HepG2 (cell line): ENCODE results near the gene BRI3BP. TPM values are rescaled to one million over a fixed set of nuclear protein-coding genes. Genes with fewer than 3 reads are reported as not detected.

Source experiments
- ATAC-seq: fragments of 200-7000 bp; cut with Tn5 transposase; 3 replicates; pipeline ENCODE4 v1.9.1; 2020; ENCODE audit warnings: mild to moderate bottlenecking, moderate library complexity
- BruUV-seq: library from RNA; stranded (reverse); fragments of 400-500 nt; replicated peaks from 2 replicates; lab custom pipeline; 2021; lab: Mats Ljungman, UMichigan
- CTCF ChIA-PET: fragments of 300-600 bp; formaldehyde crosslinking; extraction: SDS; loops from one replicate; lab custom pipeline; 2021; ENCODE audit warnings: low total read pairs, inconsistent platforms, low intra/inter-chr PET ratio; lab: Yijun Ruan, JAX
- POLR2A ChIA-PET: fragments of 350-600 bp; sonication (Branson Sonifier 250); formaldehyde crosslinking; loops from one replicate; lab custom pipeline; 2020; ENCODE audit warnings: antibody characterized with exemption, inconsistent platforms; lab: Yijun Ruan, JAX
- DNase-seq: peaks from one replicate; pipeline ENCODE4 v3.0.0-alpha.2; 2015; ENCODE audit warnings: low spot score
- FAIRE-seq: peaks from 3 replicates; lab custom pipeline; 2011; peaks lifted over from hg19 to GRCh38; lab: Jason Lieb, UNC
- H2AFZ ChIP-seq: one replicate; pipeline ENCODE4 v1.6.1; 2011; ENCODE audit warnings: low read length, inconsistent platforms
- H3K27ac ChIP-seq: fragments of 300-600 bp; 3 replicates; pipeline ENCODE4 v1.8.0; 2011; ENCODE audit warnings: mixed run types, mild to moderate bottlenecking, mixed read lengths, low read length, inconsistent platforms; ENCODE audit not compliant: insufficient read depth; ENCODE audit errors: extremely low read length
- H3K27me3 ChIP-seq, 2 experiments: fragments of 200-600 bp in 1 of 2; 2 replicates in 1 of 2; 3 replicates in 1 of 2; pipeline versions ENCODE4 v1.6.0 to v1.8.0; 2011; ENCODE audit warnings: low read length in 2 of 2, mild to moderate bottlenecking in 2 of 2, moderate library complexity in 2 of 2, inconsistent platforms in 1 of 2; ENCODE audit not compliant: insufficient read depth in 2 of 2, control insufficient read depth in 1 of 2
- H3K36me3 ChIP-seq, 2 experiments: fragments of 200-600 bp in 1 of 2; replicated peaks in 1 of 2; 2 replicates in 1 of 2; 3 replicates in 1 of 2; pipeline versions ENCODE4 v1.5.1 to v1.8.0; 2011; ENCODE audit warnings: low read length in 2 of 2, inconsistent platforms in 1 of 2; ENCODE audit not compliant: insufficient read depth in 2 of 2, control insufficient read depth in 1 of 2
- H3K4me1 ChIP-seq: 2 replicates; pipeline ENCODE4 v1.5.1; 2012; ENCODE audit warnings: low read length, inconsistent platforms; ENCODE audit not compliant: insufficient read depth
- H3K4me2 ChIP-seq: 2 replicates; pipeline ENCODE4 v1.6.0; 2011; ENCODE audit warnings: low read depth, low read length, inconsistent platforms
- H3K4me3 ChIP-seq, 3 experiments: fragments of 200-600 bp in 1 of 3; sonication (generic), shearing (Covaris generic) in 1 of 3; replicated peaks in 1 of 3; 2 replicates each; pipeline ENCODE4 v1.5.1; 2011 to 2016; ENCODE audit warnings: low read length in 3 of 3, inconsistent platforms in 2 of 3, low read depth in 2 of 3, mild to moderate bottlenecking in 2 of 3, control low read depth in 1 of 3, mixed read lengths in 1 of 3; ENCODE audit not compliant: insufficient read depth in 1 of 3
- H3K79me2 ChIP-seq: one replicate; pipeline ENCODE4 v1.6.1; 2011; ENCODE audit warnings: low read length, inconsistent platforms; ENCODE audit not compliant: insufficient read depth
- H3K9ac ChIP-seq: 2 replicates; pipeline ENCODE4 v1.6.0; 2011; ENCODE audit warnings: mild to moderate bottlenecking, low read depth, low read length, inconsistent platforms; ENCODE audit not compliant: insufficient read depth
- H3K9me3 ChIP-seq: 2 replicates; pipeline ENCODE4 v1.5.1; 2012; ENCODE audit warnings: mild to moderate bottlenecking, low read length
- H4K20me1 ChIP-seq: 2 replicates; pipeline ENCODE4 v1.6.0; 2011; ENCODE audit warnings: inconsistent platforms, mild to moderate bottlenecking, low read length, moderate library complexity; ENCODE audit not compliant: insufficient read depth
- ADNP ChIP-seq: sonication (generic); formaldehyde crosslinking; IDR thresholded peaks from 2 replicates; pipeline ENCODE4 v1.4.0; 2020; ENCODE audit warnings: missing genetic modification reagents
- CSRNP2 ChIP-seq: sonication (generic); formaldehyde crosslinking; conservative IDR thresholded peaks from 2 replicates; pipeline ENCODE4 v1.8.0; 2022; ENCODE audit warnings: low read depth, missing genetic modification reagents
- HNRNPK ChIP-seq: fragments of 200-400 bp; formaldehyde crosslinking; IDR thresholded peaks from 2 replicates; pipeline ENCODE4 v1.6.1; 2018; ENCODE audit warnings: low read length, low read depth, moderate library complexity, mild to moderate bottlenecking; ENCODE audit not compliant: poor library complexity, severe bottlenecking
- IRF2 ChIP-seq: IDR thresholded peaks from 2 replicates; pipeline ENCODE4 v1.6.1; 2018; ENCODE audit warnings: missing genetic modification reagents, missing compliant biosample characterization
- KDM5B ChIP-seq: sonication (generic); formaldehyde crosslinking; IDR thresholded peaks from 2 replicates; pipeline ENCODE4 v1.4.0; 2020; ENCODE audit warnings: missing genetic modification reagents, mild to moderate bottlenecking, borderline replicate concordance
- NR2F6 ChIP-seq, 2 experiments: IDR thresholded peaks; 2 replicates each; pipeline ENCODE4 v1.6.1; 2016; ENCODE audit warnings: antibody characterized with exemption in 1 of 2, mild to moderate bottlenecking in 1 of 2
- PAF1 ChIP-seq: IDR thresholded peaks from 2 replicates; pipeline ENCODE4 v1.6.1; 2016; ENCODE audit warnings: missing genetic modification reagents, missing compliant biosample characterization
- RARA ChIP-seq: IDR thresholded peaks from 2 replicates; pipeline ENCODE4 v1.6.1; 2016; ENCODE audit warnings: missing genetic modification reagents, missing compliant biosample characterization
- SKI ChIP-seq: fragments of 450-650 bp; IDR thresholded peaks from one replicate; pipeline ENCODE4 v1.6.1; 2018; ENCODE audit warnings: mild to moderate bottlenecking; ENCODE audit not compliant: partially characterized antibody
- SMAD3 ChIP-seq: sonication (generic); formaldehyde crosslinking; IDR thresholded peaks from 2 replicates; pipeline ENCODE4 v1.4.0; 2020; ENCODE audit warnings: missing genetic modification reagents
- TGIF2 ChIP-seq: IDR thresholded peaks from 2 replicates; pipeline ENCODE4 v1.6.1; 2016; ENCODE audit warnings: control low read depth, missing compliant biosample characterization
- U2AF1 ChIP-seq: fragments of 200-400 bp; formaldehyde crosslinking; optimal IDR thresholded peaks from 2 replicates; pipeline ENCODE3; 2017; ENCODE audit warnings: mild to moderate bottlenecking, low read depth, low read length
- ZNF143 ChIP-seq: sonication (generic); formaldehyde crosslinking; IDR thresholded peaks from 2 replicates; pipeline ENCODE4 v1.4.0; 2020; ENCODE audit warnings: missing genetic modification reagents
- ZNF292 ChIP-seq: sonication (generic); formaldehyde crosslinking; IDR thresholded peaks from 2 replicates; pipeline ENCODE4 v1.8.1; 2022; ENCODE audit warnings: mild to moderate bottlenecking, low read depth, missing genetic modification reagents, borderline replicate concordance
- ZNF776 ChIP-seq: sonication (generic); formaldehyde crosslinking; IDR thresholded peaks from 2 replicates; pipeline ENCODE4 v1.4.0; 2020; ENCODE audit warnings: mild to moderate bottlenecking, missing genetic modification reagents
- ZSCAN29 ChIP-seq: sonication (generic); formaldehyde crosslinking; conservative IDR thresholded peaks from 2 replicates; pipeline ENCODE4 v1.4.0; 2020; ENCODE audit warnings: mild to moderate bottlenecking, missing genetic modification reagents
- WGBS: methylation state at CpG from one replicate; pipeline ENCODE4 v1.1.6; 2017; ENCODE audit warnings: low lambda C conversion rate; 5-methylcytosine and 5-hydroxymethylcytosine counted together
- in situ Hi-C: cut with HindIII; loops from 2 replicates; pipeline ENCODE4 v1.10.0; 2017; ENCODE audit warnings: low pct_unique_long_range_greater_than_20kb; ENCODE audit not compliant: extremely low pct_ligation_motif_present
- intact Hi-C: fragments of 100-400 bp; cut with micrococcal nuclease; formaldehyde crosslinking; loops from one replicate; pipeline ENCODE4 v1.10.0; 2022; ENCODE audit not compliant: unreplicated experiment
- polyA plus RNA-seq, 8 experiments: library from polyadenylated mRNA; depleted of rRNA in 3 of 8; stranded (reverse) in 7 of 8; unstranded in 1 of 8; fragments of >200 nt; fragmentation: Illumina TruSeq in 4 of 8; extraction: Trizol in 4 of 8; gene quantifications; 2 replicates each; pipeline versions ENCODE4 v1.2.1 to v1.2.3, GENCODE V29; 2011 to 2016; ENCODE audit warnings: low read depth in 4 of 8, missing spikeins in 1 of 8, mixed read lengths in 1 of 8; ENCODE audit not compliant: insufficient read depth in 1 of 8
- total RNA-seq, 5 experiments: library from RNA; depleted of rRNA; stranded (reverse); fragments of >200 nt; fragmentation: Illumina TruSeq; extraction: Trizol; gene quantifications; 2 replicates each; pipeline ENCODE4 v1.2.3, GENCODE V29; 2016; ENCODE audit warnings: low read depth in 1 of 5
- TF ChIP-seq, protein P1 (sequence below): sonication (generic); formaldehyde crosslinking; IDR thresholded peaks from 2 replicates; pipeline ENCODE4 v1.4.0; 2020; ENCODE audit warnings: missing genetic modification reagents
- TF ChIP-seq, protein P2 (sequence below): sonication (generic); formaldehyde crosslinking; IDR thresholded peaks from 2 replicates; pipeline ENCODE4 v1.5.1; 2020; ENCODE audit warnings: mild to moderate bottlenecking, missing genetic modification reagents, borderline replicate concordance

BRI3BP gene
- total and polyA plus RNA-seq, 2 of the 13 experiments (the other 11 are each of a cell fraction or from before 2014, with no cell fraction given): 7.5 to 21.1 TPM

DNA sequence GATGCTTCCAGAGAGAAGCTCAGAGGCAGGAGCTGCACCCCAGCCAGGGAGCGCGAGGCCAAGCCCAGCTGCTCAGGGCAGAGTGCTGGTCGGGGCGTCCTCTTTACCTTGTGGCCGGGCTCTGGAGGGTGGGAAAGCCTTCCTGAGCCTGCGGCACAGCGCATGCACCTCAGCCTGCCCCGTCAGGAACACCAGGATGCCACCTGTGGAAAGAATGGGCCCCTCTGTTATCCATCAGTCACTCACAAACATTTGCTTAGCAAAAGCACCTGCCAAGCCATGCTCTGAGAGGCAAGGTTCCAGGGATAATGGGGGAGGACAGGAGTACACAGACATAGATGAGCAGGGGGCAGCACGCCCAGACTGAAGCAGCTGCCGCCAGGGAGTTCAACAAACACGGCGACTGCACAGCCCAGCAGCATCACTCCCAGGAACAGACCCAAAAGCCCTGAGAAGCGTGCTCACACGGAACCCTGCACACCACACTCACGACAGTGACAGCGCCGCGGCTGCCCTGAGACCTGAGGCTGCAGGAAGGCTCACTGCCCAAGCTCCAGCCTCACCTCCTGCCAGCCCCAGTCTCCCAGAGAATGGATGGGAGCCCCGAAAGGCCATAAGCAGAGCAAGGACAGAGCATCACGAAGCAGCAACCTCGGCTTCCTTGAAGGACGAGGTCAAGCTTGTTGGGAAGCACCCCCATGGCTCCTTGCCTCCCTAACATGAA is 26.3 kb upstream of the BRI3BP start:
- H3K27ac ChIP-seq: no peak overlapping the region
- H4K20me1 ChIP-seq: no peaks in the 10 kb centered on the region
- H3K4me2 ChIP-seq: no peak overlapping the region
- WGBS: 98% methylated on average over 15 of the region's 22 CpGs
- in situ Hi-C loops (no loop called here), intact Hi-C loops (no loop called here)
- CTCF ChIA-PET: no interaction called here
- no peaks in the 10 kb centered on the region for H3K4me1 ChIP-seq
- H3K9me3 ChIP-seq: no peaks in the 10 kb centered on the region
- no peak overlapping the region for H3K9ac ChIP-seq
- no peak for FAIRE-seq
- H2AFZ ChIP-seq: no peak overlapping the region
- H3K4me3 ChIP-seq: no peak overlapping the region
- H3K79me2 ChIP-seq: no peaks in the 10 kb centered on the region
- H3K36me3 ChIP-seq: peaks cover 39 to 68% of the 10 kb centered on the region in 2 experiments; a peak in 4 of 5 replicates
- no TSS peak for BruUV-seq
- no peaks in the 10 kb centered on the region for H3K27me3 ChIP-seq
- no peak for ATAC-seq
- POLR2A ChIA-PET: no interaction called here
- TF ChIP-seq KDM5B (CRISPR knock-in tag) (no peak), HNRNPK (no peak), NR2F6 (IDR thresholded peaks at IDR 0.05) (no peak), NR2F6 (CRISPR knock-in tag; IDR thresholded peaks at IDR 0.05) (no peak), SMAD3 (CRISPR knock-in tag) (no peak), ZNF776 (CRISPR knock-in tag) (no peak), IRF2 (CRISPR knock-in tag) (no peak), ADNP (CRISPR knock-in tag) (no peak), U2AF1 (no peak), CSRNP2 (CRISPR knock-in tag) (no peak), ZNF143 (CRISPR knock-in tag) (no peak), ZNF292 (CRISPR knock-in tag) (no peak), ZSCAN29 (no peak), RARA (no peak), TGIF2 (CRISPR knock-in tag) (no peak), SKI (no peak), PAF1 (CRISPR knock-in tag) (no peak)
- TF ChIP-seq, protein P1, sequence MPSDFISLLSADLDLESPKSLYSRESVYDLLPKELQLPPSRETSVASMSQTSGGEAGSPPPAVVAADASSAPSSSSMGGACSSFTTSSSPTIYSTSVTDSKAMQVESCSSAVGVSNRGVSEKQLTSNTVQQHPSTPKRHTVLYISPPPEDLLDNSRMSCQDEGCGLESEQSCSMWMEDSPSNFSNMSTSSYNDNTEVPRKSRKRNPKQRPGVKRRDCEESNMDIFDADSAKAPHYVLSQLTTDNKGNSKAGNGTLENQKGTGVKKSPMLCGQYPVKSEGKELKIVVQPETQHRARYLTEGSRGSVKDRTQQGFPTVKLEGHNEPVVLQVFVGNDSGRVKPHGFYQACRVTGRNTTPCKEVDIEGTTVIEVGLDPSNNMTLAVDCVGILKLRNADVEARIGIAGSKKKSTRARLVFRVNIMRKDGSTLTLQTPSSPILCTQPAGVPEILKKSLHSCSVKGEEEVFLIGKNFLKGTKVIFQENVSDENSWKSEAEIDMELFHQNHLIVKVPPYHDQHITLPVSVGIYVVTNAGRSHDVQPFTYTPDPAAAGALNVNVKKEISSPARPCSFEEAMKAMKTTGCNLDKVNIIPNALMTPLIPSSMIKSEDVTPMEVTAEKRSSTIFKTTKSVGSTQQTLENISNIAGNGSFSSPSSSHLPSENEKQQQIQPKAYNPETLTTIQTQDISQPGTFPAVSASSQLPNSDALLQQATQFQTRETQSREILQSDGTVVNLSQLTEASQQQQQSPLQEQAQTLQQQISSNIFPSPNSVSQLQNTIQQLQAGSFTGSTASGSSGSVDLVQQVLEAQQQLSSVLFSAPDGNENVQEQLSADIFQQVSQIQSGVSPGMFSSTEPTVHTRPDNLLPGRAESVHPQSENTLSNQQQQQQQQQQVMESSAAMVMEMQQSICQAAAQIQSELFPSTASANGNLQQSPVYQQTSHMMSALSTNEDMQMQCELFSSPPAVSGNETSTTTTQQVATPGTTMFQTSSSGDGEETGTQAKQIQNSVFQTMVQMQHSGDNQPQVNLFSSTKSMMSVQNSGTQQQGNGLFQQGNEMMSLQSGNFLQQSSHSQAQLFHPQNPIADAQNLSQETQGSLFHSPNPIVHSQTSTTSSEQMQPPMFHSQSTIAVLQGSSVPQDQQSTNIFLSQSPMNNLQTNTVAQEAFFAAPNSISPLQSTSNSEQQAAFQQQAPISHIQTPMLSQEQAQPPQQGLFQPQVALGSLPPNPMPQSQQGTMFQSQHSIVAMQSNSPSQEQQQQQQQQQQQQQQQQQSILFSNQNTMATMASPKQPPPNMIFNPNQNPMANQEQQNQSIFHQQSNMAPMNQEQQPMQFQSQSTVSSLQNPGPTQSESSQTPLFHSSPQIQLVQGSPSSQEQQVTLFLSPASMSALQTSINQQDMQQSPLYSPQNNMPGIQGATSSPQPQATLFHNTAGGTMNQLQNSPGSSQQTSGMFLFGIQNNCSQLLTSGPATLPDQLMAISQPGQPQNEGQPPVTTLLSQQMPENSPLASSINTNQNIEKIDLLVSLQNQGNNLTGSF (CRISPR knock-in tag): no peak
- TF ChIP-seq, protein P2, sequence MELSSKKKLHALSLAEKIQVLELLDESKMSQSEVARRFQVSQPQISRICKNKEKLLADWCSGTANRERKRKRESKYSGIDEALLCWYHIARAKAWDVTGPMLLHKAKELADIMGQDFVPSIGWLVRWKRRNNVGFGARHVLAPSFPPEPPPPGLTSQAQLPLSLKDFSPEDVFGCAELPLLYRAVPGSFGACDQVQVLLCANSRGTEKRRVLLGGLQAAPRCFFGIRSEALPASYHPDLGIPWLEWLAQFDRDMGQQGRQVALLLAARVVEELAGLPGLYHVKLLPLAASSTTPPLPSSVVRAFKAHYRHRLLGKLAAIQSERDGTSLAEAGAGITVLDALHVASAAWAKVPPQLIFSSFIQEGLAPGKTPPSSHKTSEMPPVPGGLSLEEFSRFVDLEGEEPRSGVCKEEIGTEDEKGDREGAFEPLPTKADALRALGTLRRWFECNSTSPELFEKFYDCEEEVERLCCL (CRISPR knock-in tag): no peak
- no peak for DNase-seq
